NCI-H2107 treated with DMSO at 0.1 percent for 48 hours (cell line): ENCODE results near the gene ADGRG7.

Experiments
- DNase-seq: peaks from one replicate; lab custom pipeline; 2025; ENCODE audit not compliant: unreplicated experiment; lab: John Stamatoyannopoulos, UW

The ADGRG7 gene

GRCh38 chr3:100697172-100697571 lies 87.8 kb downstream of the ADGRG7 start:
- DNase-seq = no peak

- no peak for DNase-seq
These were observed 88.4 kb downstream of the ADGRG7 start for GRCh38 chr3:100697723-100698285.

- peak; percentile 14 for DNase-seq
These were observed 89.3 kb downstream of the ADGRG7 start for GRCh38 chr3:100698736-100699135.

- DNase-seq = no peak
These were observed 91.3 kb downstream of the ADGRG7 start for GRCh38 chr3:100700708-100701107.

- no peak for DNase-seq
These were observed 92.9 kb downstream of the ADGRG7 start for GRCh38 chr3:100702082-100702979.

GRCh38 chr3:100702980-100703345 lies 93.6 kb downstream of the ADGRG7 start:
- DNase-seq = no peak

GRCh38 chr3:100703865-100704264 lies 94.5 kb downstream of the ADGRG7 start:
- DNase-seq = no peak

GRCh38 chr3:100706365-100706764 lies 97.0 kb downstream of the ADGRG7 start:
- no peak for DNase-seq

GRCh38 chr3:100708644-100708988 lies 99.2 kb downstream of the ADGRG7 start:
- no peak for DNase-seq

- peak; percentile 98 for DNase-seq
These were observed 99.8 kb downstream of the ADGRG7 start, which contains the start of gene TFG for GRCh38 chr3:100708989-100709841. Gene TFG (plus strand): TSS chr3:100709494. CDS start chr3:100713686, 4,192 bp downstream.

- DNase-seq = no peak
These were observed 100.5 kb downstream of the ADGRG7 start for GRCh38 chr3:100709842-100710260.

GRCh38 chr3:100710261-100710968 lies 101.0 kb downstream of the ADGRG7 start:
- no peak for DNase-seq

- DNase-seq = no peak
These were observed 105.8 kb downstream of the ADGRG7 start for GRCh38 chr3:100715176-100715575.

GRCh38 chr3:100717063-100717462 lies 107.7 kb downstream of the ADGRG7 start:
- DNase-seq = no peak

GRCh38 chr3:100717637-100718487 lies 108.5 kb downstream of the ADGRG7 start:
- DNase-seq = no peak

- no peak for DNase-seq
These were observed 109.7 kb downstream of the ADGRG7 start for GRCh38 chr3:100719136-100719535.

- no peak for DNase-seq
These were observed 111.0 kb downstream of the ADGRG7 start for GRCh38 chr3:100720426-100720825.

- no peak for DNase-seq
These were observed 116.6 kb downstream of the ADGRG7 start for GRCh38 chr3:100725935-100726513.

- no peak for DNase-seq
These were observed 117.3 kb downstream of the ADGRG7 start for GRCh38 chr3:100726706-100727105.

- DNase-seq = no peak
These were observed 121.1 kb downstream of the ADGRG7 start for GRCh38 chr3:100730524-100730923.
